Endothelial cell (in vitro differentiated cells): ENCODE measurements around the gene LAT. TPM values are rescaled to one million over a fixed set of nuclear protein-coding genes. Genes with fewer than 3 reads are reported as not detected.

Experiments used
- DNase-seq: peaks from one replicate; pipeline ENCODE4 v3.0.0; 2021; ENCODE audit warnings: low spot score
- H3K27ac Mint-ChIP-seq: one replicate; pipeline ENCODE4 v1.8.0; 2021; ENCODE audit warnings: mixed read lengths, inconsistent platforms; ENCODE audit not compliant: unreplicated experiment
- H3K27me3 Mint-ChIP-seq: one replicate; pipeline ENCODE4 v1.8.0; 2021; ENCODE audit warnings: mild to moderate bottlenecking, moderate library complexity, mixed read lengths, inconsistent platforms; ENCODE audit not compliant: unreplicated experiment
- H3K36me3 Mint-ChIP-seq: one replicate; pipeline ENCODE4 v1.8.0; 2021; ENCODE audit warnings: mild to moderate bottlenecking, low read depth, mixed read lengths, inconsistent platforms; ENCODE audit not compliant: unreplicated experiment
- H3K4me1 Mint-ChIP-seq: one replicate; pipeline ENCODE4 v1.8.0; 2021; ENCODE audit warnings: mild to moderate bottlenecking, mixed read lengths, inconsistent platforms; ENCODE audit not compliant: unreplicated experiment
- H3K4me3 Mint-ChIP-seq: one replicate; pipeline ENCODE4 v1.8.0; 2021; ENCODE audit warnings: mild to moderate bottlenecking, mixed read lengths, inconsistent platforms; ENCODE audit not compliant: unreplicated experiment
- H3K9me3 Mint-ChIP-seq: one replicate; pipeline ENCODE4 v1.8.0; 2021; ENCODE audit warnings: mixed read lengths, inconsistent platforms; ENCODE audit not compliant: unreplicated experiment
- CTCF ChIP-seq: fragments of 200-600 bp; sonication (generic); IDR thresholded peaks from one replicate; pipeline ENCODE4 v1.5.0; 2021; ENCODE audit warnings: antibody characterized with exemption; ENCODE audit not compliant: unreplicated experiment
- total RNA-seq: library from RNA; stranded (reverse); fragmentation: NEBNext Ultra II Directional; extraction: Animal tissue kit (Norgen Biotek cat#: 25700); gene quantifications from one replicate; pipeline ENCODE4 v1.2.1, GENCODE V29; 2021; ENCODE audit not compliant: unreplicated experiment

The LAT gene
- total RNA-seq, 1 donor from 2014 or later = 5.4 TPM

GRCh38 chr16:28986046-28986445, 1.2 kb downstream of the LAT start:
- peaks cover 6% of the 10 kb centered on the region for H3K27me3 Mint-ChIP-seq
- H3K27ac Mint-ChIP-seq = no peak overlapping the region
- H3K9me3 Mint-ChIP-seq = peaks cover 6% of the 10 kb centered on the region
- no peak for DNase-seq
- peaks cover 49% of the 10 kb centered on the region for H3K36me3 Mint-ChIP-seq
- peaks cover 3% of the 10 kb centered on the region for H3K4me1 Mint-ChIP-seq
- H3K4me3 Mint-ChIP-seq = no peak overlapping the region
- no peak for TF ChIP-seq CTCF

GRCh38 chr16:28986492-28986891, 1.6 kb downstream of the LAT start:
- peaks cover 6% of the 10 kb centered on the region for H3K9me3 Mint-ChIP-seq
- peaks cover 6% of the 10 kb centered on the region for H3K27me3 Mint-ChIP-seq
- H3K27ac Mint-ChIP-seq = no peak overlapping the region
- no peak for DNase-seq
- peaks cover 49% of the 10 kb centered on the region for H3K36me3 Mint-ChIP-seq
- peaks cover 3% of the 10 kb centered on the region for H3K4me1 Mint-ChIP-seq
- TF ChIP-seq CTCF = no peak
- no peak overlapping the region for H3K4me3 Mint-ChIP-seq

- peaks cover 6% of the 10 kb centered on the region for H3K27me3 Mint-ChIP-seq
- no peak for DNase-seq
- H3K27ac Mint-ChIP-seq = peak overlapping the region; percentile 64
- peaks cover 3% of the 10 kb centered on the region for H3K4me1 Mint-ChIP-seq
- peaks cover 6% of the 10 kb centered on the region for H3K9me3 Mint-ChIP-seq
- TF ChIP-seq CTCF = no peak
- peak overlapping the region; percentile 87 for H3K4me3 Mint-ChIP-seq
- H3K36me3 Mint-ChIP-seq = peaks cover 41% of the 10 kb centered on the region
Measured at GRCh38 chr16:28987170-28987853, 2.5 kb downstream of the LAT start.

- no peak overlapping the region for H3K4me3 Mint-ChIP-seq
- peaks cover 3% of the 10 kb centered on the region for H3K27me3 Mint-ChIP-seq
- peaks cover 3% of the 10 kb centered on the region for H3K4me1 Mint-ChIP-seq
- DNase-seq = no peak
- H3K9me3 Mint-ChIP-seq = peaks cover 6% of the 10 kb centered on the region
- peaks cover 25% of the 10 kb centered on the region for H3K36me3 Mint-ChIP-seq
- TF ChIP-seq CTCF = no peak
- H3K27ac Mint-ChIP-seq = no peak overlapping the region
Measured at GRCh38 chr16:28989363-28989762, 4.5 kb downstream of the LAT start.

- Mint-ChIP-seq H3K9me3 (peaks cover 6% of the 10 kb centered on the region), H3K27ac (peak overlapping the region; percentile 17), H3K36me3 (peaks cover 25% of the 10 kb centered on the region), H3K4me3 (peak overlapping the region; percentile 31), H3K4me1 (peaks cover 3% of the 10 kb centered on the region), H3K27me3 (peaks cover 2% of the 10 kb centered on the region)
- no peak for DNase-seq
- TF ChIP-seq CTCF = no peak
Measured at GRCh38 chr16:28990375-28991040, 5.7 kb downstream of the LAT start.
